CD4-positive, alpha-beta T cell treated with Interleukin-17A for 4 hours (primary cell): ENCODE results near the gene ACTR5.
A peak's percentile ranks its signal among the peaks of the same experiment; 100 is the strongest.
"Not testable (repeated sequence)": the region's sequence is repeated elsewhere in the genome, so short reads cannot be mapped to it uniquely, and the experiment has no call there.

Source experiments
- DNase-seq: peaks from one replicate; pipeline ENCODE4 v3.0.0-alpha.2; 2020; ENCODE audit warnings: mixed read lengths

ACTR5 gene

DNA sequence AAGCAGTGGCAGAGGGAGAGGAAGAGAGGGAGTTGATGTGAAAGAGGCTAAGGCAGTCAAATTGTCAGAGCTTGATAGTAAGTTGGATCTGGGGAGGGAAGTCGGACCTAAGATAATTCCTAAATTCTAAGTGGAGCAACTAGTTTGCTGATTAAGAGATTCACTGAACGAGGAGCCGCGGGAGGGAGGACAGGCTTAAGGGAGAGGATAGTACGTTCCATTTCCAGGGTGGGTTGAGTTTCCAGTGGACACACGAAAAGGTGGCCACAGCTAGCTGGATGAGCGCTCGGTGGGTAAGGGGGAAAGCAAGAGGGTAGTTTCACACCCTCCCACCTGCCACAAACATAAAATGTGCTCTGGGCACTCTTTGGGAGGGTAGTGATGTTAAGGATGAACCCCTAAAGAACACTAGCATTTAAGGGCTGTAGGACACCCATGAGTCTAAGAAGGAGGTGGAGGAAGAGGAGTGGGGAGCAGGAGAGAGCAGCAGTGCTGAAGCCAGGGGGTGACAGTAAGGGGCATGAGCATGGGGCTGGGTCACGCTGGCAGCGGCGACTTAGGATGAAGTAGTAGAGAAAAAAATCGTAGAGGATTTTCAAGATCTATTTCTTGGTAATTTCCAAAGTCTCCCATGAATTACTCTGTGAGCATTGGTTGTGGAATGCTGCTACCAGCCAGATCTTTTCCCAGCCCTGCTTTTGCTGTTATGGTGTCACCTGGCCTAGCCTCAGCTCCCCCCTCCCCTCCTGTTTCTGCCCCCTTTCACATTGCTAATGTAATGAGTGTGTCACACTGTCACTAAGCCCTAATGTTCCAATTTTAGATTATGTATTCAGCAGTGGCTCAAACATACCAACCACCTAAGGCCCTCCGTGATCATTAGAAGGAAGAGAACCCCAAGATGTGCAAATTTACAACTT lies 21.4 kb downstream of the ACTR5 start:
- DNase-seq = no peak

DNA sequence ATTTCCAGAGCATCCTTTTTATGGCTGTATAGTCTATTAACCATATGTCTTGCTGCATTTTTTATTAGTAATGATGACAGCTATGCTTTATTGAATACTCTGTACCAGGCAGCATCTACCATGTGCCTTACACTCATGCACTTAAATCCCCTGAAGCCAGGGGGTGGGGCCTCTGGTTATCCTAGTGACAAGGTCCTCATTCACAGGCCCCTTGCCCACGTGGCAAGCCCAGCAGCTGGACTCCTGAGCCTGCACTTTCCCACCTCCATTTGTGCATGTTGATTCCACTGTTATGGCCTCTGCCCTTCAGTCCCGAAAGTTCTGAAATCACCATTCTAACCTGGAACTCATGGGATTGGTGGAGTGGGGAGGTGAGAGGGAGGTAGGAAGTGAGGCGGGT lies 22.3 kb downstream of the ACTR5 start:
- DNase-seq = no peak

- DNase-seq = no peak
Observed at GRCh38 chr20:38770970-38771369, 22.7 kb downstream of the ACTR5 start.

GRCh38 chr20:38771621-38772020 lies 23.4 kb downstream of the ACTR5 start:
- no peak for DNase-seq

GRCh38 chr20:38774167-38774566 lies 25.9 kb downstream of the ACTR5 start:
- DNase-seq = no peak

DNA sequence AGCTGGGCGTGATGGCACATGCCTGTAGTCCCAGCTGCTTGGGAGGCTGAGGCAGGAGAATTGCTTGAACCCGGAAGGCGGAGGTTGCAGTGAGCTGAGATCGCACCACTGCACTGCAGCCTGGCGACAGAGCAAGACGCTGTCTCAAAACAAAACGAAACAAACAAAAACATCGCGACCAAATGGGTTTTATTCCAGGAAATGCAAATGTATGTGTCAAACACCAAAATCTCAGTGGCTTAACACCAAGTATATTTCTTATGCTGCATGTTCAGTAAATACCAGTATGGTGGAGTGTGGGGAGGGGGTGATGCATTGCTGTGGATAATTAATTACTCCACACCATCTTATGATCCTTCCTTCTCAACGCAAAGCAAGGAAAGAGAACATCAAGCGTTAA lies 28.1 kb downstream of the ACTR5 start:
- DNase-seq = no peak

GRCh38 chr20:38779247-38780097 lies 31.2 kb downstream of the ACTR5 start:
- DNase-seq = peak; percentile 5

GRCh38 chr20:38782275-38782674 lies 34.0 kb downstream of the ACTR5 start:
- DNase-seq = no peak

DNA sequence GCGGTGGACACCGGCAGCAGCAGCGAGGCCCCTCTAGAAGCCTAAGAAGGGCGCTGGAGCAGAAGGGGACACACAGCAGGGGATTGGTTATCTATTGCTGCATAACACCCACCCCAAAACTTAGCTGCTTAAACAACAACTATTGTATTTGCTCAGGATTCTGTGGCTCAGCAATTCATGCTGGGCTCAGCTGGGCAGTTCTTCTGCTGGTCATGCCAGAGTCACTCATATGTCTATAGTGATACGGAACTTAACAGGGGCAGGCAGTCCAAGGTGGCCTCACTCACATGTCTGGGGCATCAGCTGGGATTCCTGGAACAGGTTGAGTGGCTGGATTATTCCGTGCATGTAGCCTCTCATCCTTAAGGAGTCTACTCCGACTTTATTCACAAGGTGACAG lies 39.6 kb downstream of the ACTR5 start:
- DNase-seq = no peak

- DNase-seq = no peak
Observed at GRCh38 chr20:38789503-38790199, 41.4 kb downstream of the ACTR5 start.

GRCh38 chr20:38790200-38791053 lies 42.2 kb downstream of the ACTR5 start:
- peak; percentile 67 for DNase-seq

GRCh38 chr20:38791291-38791690 lies 43.0 kb downstream of the ACTR5 start:
- DNase-seq = no peak

DNA sequence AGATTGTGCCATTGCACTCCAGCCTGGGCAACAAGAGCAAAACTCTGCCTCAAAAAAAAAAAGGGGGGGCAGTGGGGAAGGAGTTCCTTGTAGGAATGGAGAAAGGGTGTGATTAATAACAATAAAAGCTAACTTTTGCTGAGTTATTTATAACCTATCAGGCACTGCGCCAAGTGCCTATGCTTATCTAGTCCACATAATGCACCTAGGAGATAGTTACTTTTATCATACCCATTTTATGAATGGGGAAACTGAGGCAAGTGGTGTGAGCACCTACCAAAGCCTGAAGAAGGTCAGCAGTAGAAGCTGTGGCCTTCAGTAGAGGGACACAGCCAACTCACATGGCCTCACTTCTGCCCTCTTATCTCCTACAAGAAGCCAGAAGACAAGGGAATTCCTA lies 43.7 kb downstream of the ACTR5 start:
- DNase-seq = no peak

- not testable (repeated sequence) for DNase-seq
Observed at GRCh38 chr20:38794057-38794456, 45.8 kb downstream of the ACTR5 start.

DNA sequence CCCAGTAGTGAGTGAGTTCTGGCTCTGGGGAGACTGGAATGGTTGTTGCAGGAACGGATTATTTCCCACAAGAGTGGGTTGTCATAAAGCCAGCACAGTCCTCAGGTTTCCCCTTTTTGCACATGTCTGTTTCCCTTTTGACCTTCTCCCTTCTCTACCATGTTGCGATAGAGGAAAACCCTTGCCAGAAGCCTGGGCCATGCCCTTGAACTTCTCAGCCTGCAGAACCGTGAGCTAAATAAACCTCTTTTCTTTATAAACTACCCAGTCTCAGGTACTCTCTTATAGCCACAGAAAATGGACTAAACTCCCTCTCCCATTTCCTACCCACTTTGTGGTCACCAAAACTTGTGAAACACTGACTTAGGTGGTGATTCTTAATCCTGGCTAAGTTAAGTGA lies 50.0 kb downstream of the ACTR5 start:
- DNase-seq = no peak

DNA sequence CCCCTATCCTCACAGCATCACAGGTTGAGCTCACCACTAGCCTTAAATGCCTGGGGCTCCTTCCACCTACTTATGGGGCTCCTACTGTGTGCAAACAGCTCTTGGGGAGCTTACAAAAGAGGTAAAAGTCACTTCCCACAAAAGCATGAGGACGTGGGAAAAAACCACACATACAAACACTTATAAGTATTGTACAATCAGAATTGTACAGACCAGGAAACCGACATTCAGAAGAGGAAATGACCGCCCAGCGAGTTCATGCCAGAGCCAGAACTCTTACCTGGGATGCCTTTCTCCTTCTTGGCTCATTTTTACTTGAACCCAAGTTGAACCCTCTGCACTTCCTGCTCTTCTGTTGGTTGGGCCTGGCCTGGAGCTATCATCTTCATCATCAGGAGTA lies 50.9 kb downstream of the ACTR5 start:
- DNase-seq = no peak

DNA sequence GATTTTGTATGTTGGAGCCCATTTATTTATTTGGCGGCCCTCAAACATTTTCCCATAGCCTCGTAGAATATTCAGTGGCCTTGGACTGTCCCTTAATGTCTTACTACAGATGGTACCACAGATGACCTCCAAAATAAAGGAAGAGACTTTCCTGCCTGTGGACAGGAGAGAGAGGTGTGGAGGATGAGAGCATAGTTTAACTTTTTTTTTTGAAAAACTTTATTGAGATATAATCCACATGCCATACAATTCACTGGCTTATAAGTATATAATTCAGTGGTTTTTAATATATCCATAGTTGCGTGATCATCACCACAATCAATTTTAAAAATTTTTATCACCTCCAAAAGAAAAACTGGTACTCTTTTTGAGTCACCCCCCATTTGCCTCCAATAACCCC lies 52.6 kb downstream of the ACTR5 start:
- DNase-seq = no peak

DNA sequence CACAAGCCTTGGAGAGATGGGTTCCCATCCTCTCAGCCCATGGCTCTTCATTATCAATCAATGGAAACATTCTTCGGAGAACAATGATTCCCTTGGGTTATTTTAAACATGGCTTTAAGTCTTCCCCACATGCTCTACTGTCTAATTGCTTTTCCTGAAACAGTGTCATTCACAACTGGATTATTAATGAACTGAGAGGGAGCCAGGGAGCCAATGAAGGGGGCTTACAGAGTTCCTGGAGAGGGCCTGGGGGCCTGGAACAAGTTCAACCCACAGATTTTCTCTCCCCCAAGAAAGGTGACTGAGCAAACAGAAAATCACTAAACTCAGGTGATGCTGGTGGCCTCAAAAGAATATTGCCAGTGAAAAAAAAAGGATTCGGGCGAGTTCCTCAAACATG lies 56.0 kb downstream of the ACTR5 start:
- DNase-seq = no peak

- DNase-seq = peak; percentile 76
Observed at GRCh38 chr20:38804682-38805501, 56.6 kb downstream of the ACTR5 start.

DNA sequence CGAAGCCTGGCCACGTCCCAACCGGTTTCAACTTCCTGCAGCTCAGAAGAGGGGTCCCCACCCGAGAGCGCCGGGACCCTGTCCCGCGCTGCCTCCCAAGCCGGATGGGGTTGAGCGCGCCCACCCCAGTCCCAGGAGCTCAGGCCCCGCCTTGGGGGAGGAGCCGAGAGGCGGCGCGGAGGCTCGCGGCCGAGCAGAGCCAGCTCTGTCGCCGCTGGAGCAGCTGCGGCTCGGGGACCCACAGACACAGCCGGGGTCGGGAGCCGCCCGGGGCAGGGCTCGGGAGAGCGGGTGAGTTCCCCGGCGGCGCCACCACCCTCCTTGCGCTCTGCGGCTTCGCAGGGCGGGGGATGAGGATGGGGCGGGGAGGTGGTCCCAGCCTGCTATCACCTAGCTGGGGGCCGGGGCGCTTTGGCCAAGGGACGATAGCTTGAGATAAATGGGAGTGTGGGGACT lies 57.3 kb downstream of the ACTR5 start, which contains the start of gene PPP1R16B:
Gene PPP1R16B, plus strand, starts transcription at position 196 of the 456 bp plus-strand sequence. CDS start 30,229 bp downstream, outside the sequence.
- DNase-seq = peak; percentile 83
